Fibroblast of lung (primary cell): ENCODE data around the gene FBXO41. TPM values are rescaled to one million over a fixed set of nuclear protein-coding genes. Genes with fewer than 3 reads are reported as not detected.

Experiments used
- DNase-seq, 2 donors: peaks; one replicate each; pipeline versions ENCODE4 v3.0.0 to v3.0.0-alpha.2; 2010; ENCODE audit warnings: low read depth in 2 of 2
- H2AFZ ChIP-seq: 2 replicates; pipeline ENCODE4 v1.5.1; 2012; ENCODE audit warnings: low read length, control low read depth, inconsistent platforms
- H3K27ac ChIP-seq: 2 replicates; pipeline ENCODE4 v1.5.1; 2011; ENCODE audit warnings: low read length, control low read depth; ENCODE audit not compliant: insufficient read depth
- H3K27me3 ChIP-seq: 2 replicates; pipeline ENCODE4 v1.5.1; 2011; ENCODE audit warnings: mild to moderate bottlenecking, low read length; ENCODE audit not compliant: control insufficient read depth, insufficient read depth
- H3K36me3 ChIP-seq: 2 replicates; pipeline ENCODE4 v1.5.1; 2011; ENCODE audit warnings: low read length; ENCODE audit not compliant: control insufficient read depth, insufficient read depth
- H3K4me1 ChIP-seq: 2 replicates; pipeline ENCODE4 v1.5.1; 2011; ENCODE audit warnings: low read length; ENCODE audit not compliant: control insufficient read depth, insufficient read depth; ENCODE audit errors: extremely low read depth
- H3K4me2 ChIP-seq: 2 replicates; pipeline ENCODE4 v1.5.1; 2011; ENCODE audit warnings: low read length, control low read depth; ENCODE audit not compliant: insufficient read depth; ENCODE audit errors: extremely low read depth
- H3K4me3 ChIP-seq, 4 experiments: fragments of 200-600 bp in 1 of 4; sonication (generic) in 1 of 4; replicated peaks in 1 of 4; 2 replicates each; pipeline ENCODE4 v1.5.1; 2011 to 2016; ENCODE audit warnings: low read length in 4 of 4, low read depth in 3 of 4, mild to moderate bottlenecking in 3 of 4, control low read depth in 2 of 4, inconsistent platforms in 1 of 4, mixed read lengths in 1 of 4; ENCODE audit not compliant: insufficient read depth in 1 of 4; ENCODE audit errors: control extremely low read depth in 1 of 4
- H3K79me2 ChIP-seq: 2 replicates; pipeline ENCODE4 v1.5.1; 2012; ENCODE audit warnings: mild to moderate bottlenecking, low read length, inconsistent platforms; ENCODE audit not compliant: control insufficient read depth, insufficient read depth
- H3K9ac ChIP-seq: 2 replicates; pipeline ENCODE4 v1.5.1; 2011; ENCODE audit warnings: mild to moderate bottlenecking, low read length, control low read depth; ENCODE audit not compliant: insufficient read depth
- H3K9me3 ChIP-seq: 2 replicates; pipeline ENCODE4 v1.5.1; 2012; ENCODE audit warnings: low read depth, low read length; ENCODE audit not compliant: control insufficient read depth, insufficient read depth
- H4K20me1 ChIP-seq: 2 replicates; pipeline ENCODE4 v1.5.1; 2011; ENCODE audit warnings: low read length; ENCODE audit not compliant: control insufficient read depth, insufficient read depth; ENCODE audit errors: extremely low read depth
- EZH2 ChIP-seq: IDR thresholded peaks from 2 replicates; pipeline ENCODE4 v1.5.1; 2012; ENCODE audit warnings: low read length, control low read depth, mild to moderate bottlenecking; ENCODE audit errors: missing control alignments
- polyA plus RNA-seq, 2 donors: library from polyadenylated mRNA; depleted of rRNA in 1 of 2; stranded (reverse) in 1 of 2; unstranded in 1 of 2; fragments of >200 nt; gene quantifications; 2 replicates each; pipeline ENCODE4 v1.2.1, GENCODE V29; 2011 to 2012; ENCODE audit warnings: missing spikeins in 1 of 2
- total RNA-seq: library from RNA; depleted of rRNA; stranded (reverse); fragments of >200 nt; gene quantifications from 2 replicates; pipeline ENCODE4 v1.2.1, GENCODE V29; 2014
- TF ChIP-seq, protein P1 (sequence below), 2 donors: IDR thresholded peaks in 1 of 2; conservative IDR thresholded peaks in 1 of 2; 1 replicate in 1 of 2; 2 replicates in 1 of 2; pipeline ENCODE4 v1.5.1; 2011 to 2012; ENCODE audit warnings: low read length in 2 of 2, control low read depth in 1 of 2, inconsistent platforms in 1 of 2, low read depth in 1 of 2, mild to moderate bottlenecking in 1 of 2

Gene FBXO41
- total and polyA plus RNA-seq, 2 donors (not counting 1 experiment from before 2014, with no cell fraction given) = 0.51 to 1.2 TPM

DNA sequence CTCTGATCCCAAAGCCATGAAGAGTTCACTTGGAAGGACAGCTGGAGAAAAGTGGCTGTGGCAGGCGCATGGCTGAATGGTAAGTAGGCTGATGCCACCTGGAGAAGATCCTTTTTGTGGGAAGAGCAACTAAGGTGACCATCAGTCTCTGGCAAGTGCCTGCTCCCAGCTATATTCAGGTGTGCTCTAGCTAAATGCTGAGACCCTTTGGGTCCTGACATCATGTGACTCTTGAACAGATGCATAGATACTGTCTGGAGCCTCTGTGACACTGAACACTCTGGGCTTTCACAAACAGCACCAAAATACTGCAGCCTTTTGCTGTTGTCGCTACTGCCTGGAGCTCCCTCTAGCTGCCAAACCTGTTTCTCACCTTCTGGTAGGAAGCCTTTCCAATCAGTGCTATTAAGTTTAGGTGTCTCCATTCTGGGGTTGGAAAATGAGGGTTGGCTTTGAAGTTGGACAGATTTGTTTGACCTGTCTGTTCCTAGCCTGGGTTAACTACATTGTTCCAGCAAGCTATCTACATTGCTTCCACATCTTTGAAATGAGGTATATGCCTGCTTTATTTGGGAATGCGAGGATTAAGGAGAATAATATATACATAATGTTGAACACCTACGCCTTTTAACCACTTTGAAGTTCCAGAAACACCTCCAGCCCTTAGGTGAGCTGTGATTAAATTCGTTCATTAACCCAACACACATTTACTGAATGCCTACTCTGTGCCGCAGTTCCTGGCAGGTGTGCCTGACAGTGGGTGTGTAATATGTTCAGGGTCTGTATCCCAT is 6.0 kb upstream of the FBXO41 start:
- Histone ChIP-seq H3K4me3 (no peak overlapping the region), H3K4me2 (no peak overlapping the region), H3K27me3 (peaks cover 56% of the 10 kb centered on the region), H2AFZ (no peak overlapping the region), H3K27ac (no peak overlapping the region), H3K36me3 (no peaks in the 10 kb centered on the region), H3K4me1 (no peaks in the 10 kb centered on the region), H4K20me1 (no peaks in the 10 kb centered on the region), H3K79me2 (no peaks in the 10 kb centered on the region), H3K9ac (no peak overlapping the region), H3K9me3 (no peaks in the 10 kb centered on the region)
- peak; percentile 25 to 38 for DNase-seq
- TF ChIP-seq, protein P1, sequence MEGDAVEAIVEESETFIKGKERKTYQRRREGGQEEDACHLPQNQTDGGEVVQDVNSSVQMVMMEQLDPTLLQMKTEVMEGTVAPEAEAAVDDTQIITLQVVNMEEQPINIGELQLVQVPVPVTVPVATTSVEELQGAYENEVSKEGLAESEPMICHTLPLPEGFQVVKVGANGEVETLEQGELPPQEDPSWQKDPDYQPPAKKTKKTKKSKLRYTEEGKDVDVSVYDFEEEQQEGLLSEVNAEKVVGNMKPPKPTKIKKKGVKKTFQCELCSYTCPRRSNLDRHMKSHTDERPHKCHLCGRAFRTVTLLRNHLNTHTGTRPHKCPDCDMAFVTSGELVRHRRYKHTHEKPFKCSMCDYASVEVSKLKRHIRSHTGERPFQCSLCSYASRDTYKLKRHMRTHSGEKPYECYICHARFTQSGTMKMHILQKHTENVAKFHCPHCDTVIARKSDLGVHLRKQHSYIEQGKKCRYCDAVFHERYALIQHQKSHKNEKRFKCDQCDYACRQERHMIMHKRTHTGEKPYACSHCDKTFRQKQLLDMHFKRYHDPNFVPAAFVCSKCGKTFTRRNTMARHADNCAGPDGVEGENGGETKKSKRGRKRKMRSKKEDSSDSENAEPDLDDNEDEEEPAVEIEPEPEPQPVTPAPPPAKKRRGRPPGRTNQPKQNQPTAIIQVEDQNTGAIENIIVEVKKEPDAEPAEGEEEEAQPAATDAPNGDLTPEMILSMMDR (conservative IDR thresholded peaks at IDR 0.05 in 1 of 2, IDR thresholded peaks at IDR 0.05 in 1 of 2; ENCODE audit: low read depth in 1 of 2, low read length in 2 of 2) = peak; percentile 45 to 78
- peak; percentile 66 for TF ChIP-seq EZH2

DNA sequence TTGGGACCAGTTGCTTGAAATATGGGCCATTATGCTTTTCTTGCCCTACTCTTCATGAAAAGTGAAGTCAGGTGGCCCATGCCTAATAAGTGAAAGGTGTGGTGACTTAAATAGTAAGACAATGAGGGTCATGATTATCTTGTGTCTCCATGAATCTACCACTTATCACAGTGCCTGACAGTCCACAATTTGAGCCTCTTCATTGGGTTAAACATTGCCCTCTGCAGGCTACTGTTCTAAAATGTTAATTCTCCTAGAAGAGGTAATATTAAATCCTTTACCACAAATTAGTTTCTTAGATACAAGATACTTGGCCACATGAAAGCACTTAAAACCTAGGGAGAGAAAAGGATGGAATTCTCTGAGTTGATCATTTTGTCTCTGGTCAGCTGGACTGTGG is 5.0 kb upstream of the FBXO41 start:
- no peaks in the 10 kb centered on the region for H3K79me2 ChIP-seq
- peaks cover 52% of the 10 kb centered on the region for H3K27me3 ChIP-seq
- H4K20me1 ChIP-seq = no peaks in the 10 kb centered on the region
- H3K9me3 ChIP-seq = no peaks in the 10 kb centered on the region
- H3K27ac ChIP-seq = no peak overlapping the region
- H3K4me2 ChIP-seq = no peak overlapping the region
- TF ChIP-seq, protein P1 (conservative IDR thresholded peaks at IDR 0.05 in 1 of 2, IDR thresholded peaks at IDR 0.05 in 1 of 2; ENCODE audit: low read depth in 1 of 2, low read length in 2 of 2) = peak in 1 of 2 donors; percentile 5
- no peak for TF ChIP-seq EZH2
- DNase-seq = no peak
- H3K36me3 ChIP-seq = no peaks in the 10 kb centered on the region
- H3K4me3 ChIP-seq = no peak overlapping the region
- no peaks in the 10 kb centered on the region for H3K4me1 ChIP-seq
- no peak overlapping the region for H2AFZ ChIP-seq
- H3K9ac ChIP-seq = no peak overlapping the region

DNA sequence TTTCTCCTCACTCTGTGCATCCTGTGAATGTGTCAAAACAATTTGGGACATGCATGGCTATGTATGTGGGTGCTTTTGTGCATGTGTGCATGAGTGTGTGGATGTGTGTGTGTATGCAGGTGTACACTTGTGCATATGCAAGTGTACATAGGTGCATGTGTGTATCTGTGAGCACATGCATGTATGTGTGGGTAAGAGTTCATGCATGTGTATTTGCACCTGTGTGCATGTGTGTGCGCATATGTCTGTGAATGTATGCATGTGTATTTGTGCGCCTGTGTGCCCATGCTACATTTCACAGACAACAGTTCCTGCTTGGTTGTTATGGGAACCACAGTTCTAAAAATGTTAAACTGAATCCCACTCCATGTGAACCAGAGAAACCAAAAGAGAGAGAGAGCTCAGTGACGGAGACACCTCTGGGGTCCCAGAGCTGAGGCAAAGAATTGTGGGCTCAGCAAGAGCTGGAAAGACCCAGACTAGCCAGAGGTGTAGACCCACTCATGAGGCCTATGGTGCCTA is 1.9 kb upstream of the FBXO41 start:
- Histone ChIP-seq H4K20me1 (no peaks in the 10 kb centered on the region), H3K4me3 (no peak overlapping the region), H2AFZ (no peak overlapping the region), H3K36me3 (no peaks in the 10 kb centered on the region), H3K27me3 (peaks cover 34% of the 10 kb centered on the region), H3K9me3 (no peaks in the 10 kb centered on the region), H3K9ac (no peak overlapping the region), H3K4me2 (no peak overlapping the region), H3K79me2 (no peaks in the 10 kb centered on the region), H3K4me1 (no peaks in the 10 kb centered on the region), H3K27ac (no peak overlapping the region)
- DNase-seq = no peak
- TF ChIP-seq, protein P1 (conservative IDR thresholded peaks at IDR 0.05 in 1 of 2, IDR thresholded peaks at IDR 0.05 in 1 of 2; ENCODE audit: low read depth in 1 of 2, low read length in 2 of 2) = no peak
- no peak for TF ChIP-seq EZH2
